Measurements from ENCODE around the gene ZNF619. TPM values are rescaled to one million over a fixed set of nuclear protein-coding genes. Genes with fewer than 3 reads are reported as not detected.

Gene ZNF619
- total and polyA plus RNA-seq, 2 of the 13 experiments (the other 11 are each of a cell fraction or from before 2014, with no cell fraction given): 0.83 to 5.2 TPM

GRCh38 chr3:40524568-40525285, 47.8 kb downstream of the ZNF619 start, which contains the start of gene ZNF621 (continued):
- TF ChIP-seq TSC22D2 (CRISPR knock-in tag; IDR thresholded peaks at IDR 0.05; ENCODE audit: borderline replicate concordance) (no peak; the same call in 1 of the 2 replicates), XBP1 (CRISPR knock-in tag; IDR thresholded peaks at IDR 0.05) (no peak), ZFP62 (CRISPR knock-in tag; IDR thresholded peaks at IDR 0.05) (no peak), ZNF275 (CRISPR knock-in tag; IDR thresholded peaks at IDR 0.05; ENCODE audit: borderline replicate concordance) (0 out of 2 replicates have a peak, but pooled peaks have one; percentile 63), ZNF616 (CRISPR knock-in tag; IDR thresholded peaks at IDR 0.05; ENCODE audit: low read depth) (no peak), ZNF816 (CRISPR knock-in tag; IDR thresholded peaks at IDR 0.05; ENCODE audit: borderline replicate concordance) (no peak), ZSCAN22 (CRISPR knock-in tag; IDR thresholded peaks at IDR 0.05) (no peak), ZFP91 (CRISPR knock-in tag; IDR thresholded peaks at IDR 0.05; ENCODE audit: borderline replicate concordance) (peak; percentile 71; the same call in 1 of the 2 replicates), GPN1 (CRISPR knock-in tag; IDR thresholded peaks at IDR 0.05; ENCODE audit: borderline replicate concordance) (0 out of 2 replicates have a peak, but pooled peaks have one; percentile 15), ZNF687 (CRISPR knock-in tag; IDR thresholded peaks at IDR 0.05) (peak; percentile 93), HINFP (CRISPR knock-in tag; IDR thresholded peaks at IDR 0.05; ENCODE audit: low read depth) (peak; percentile 55; the same call in 1 of the 2 replicates), PPARG (CRISPR knock-in tag; conservative IDR thresholded peaks at IDR 0.05) (peak; percentile 59; the same call in 1 of the 2 replicates), HCFC1 (IDR thresholded peaks at IDR 0.05; ENCODE audit: low read depth, low read length) (peak; percentile 47; the same call in 1 of the 2 replicates), ATF6 (CRISPR knock-in tag; conservative IDR thresholded peaks at IDR 0.05) (no peak), ZNF251 (CRISPR knock-in tag; IDR thresholded peaks at IDR 0.05) (no peak), NR1H2 (CRISPR knock-in tag; IDR thresholded peaks at IDR 0.05; ENCODE audit: borderline replicate concordance, low read depth) (0 out of 2 replicates have a peak, but pooled peaks have one; percentile 26), MXD1 (CRISPR knock-in tag; IDR thresholded peaks at IDR 0.05) (peak; percentile 93)

Data from HepG2 (cell line).